GM18870 (cell line): ENCODE measurements around the gene FAT2.

Source experiments
- ATAC-seq: cut with Tn5 transposase; IDR thresholded peaks from one replicate; pipeline ENCODE4 v1.9.1; 2021; ENCODE audit warnings: moderate library complexity; ENCODE audit not compliant: unreplicated experiment

Gene FAT2, protein sequence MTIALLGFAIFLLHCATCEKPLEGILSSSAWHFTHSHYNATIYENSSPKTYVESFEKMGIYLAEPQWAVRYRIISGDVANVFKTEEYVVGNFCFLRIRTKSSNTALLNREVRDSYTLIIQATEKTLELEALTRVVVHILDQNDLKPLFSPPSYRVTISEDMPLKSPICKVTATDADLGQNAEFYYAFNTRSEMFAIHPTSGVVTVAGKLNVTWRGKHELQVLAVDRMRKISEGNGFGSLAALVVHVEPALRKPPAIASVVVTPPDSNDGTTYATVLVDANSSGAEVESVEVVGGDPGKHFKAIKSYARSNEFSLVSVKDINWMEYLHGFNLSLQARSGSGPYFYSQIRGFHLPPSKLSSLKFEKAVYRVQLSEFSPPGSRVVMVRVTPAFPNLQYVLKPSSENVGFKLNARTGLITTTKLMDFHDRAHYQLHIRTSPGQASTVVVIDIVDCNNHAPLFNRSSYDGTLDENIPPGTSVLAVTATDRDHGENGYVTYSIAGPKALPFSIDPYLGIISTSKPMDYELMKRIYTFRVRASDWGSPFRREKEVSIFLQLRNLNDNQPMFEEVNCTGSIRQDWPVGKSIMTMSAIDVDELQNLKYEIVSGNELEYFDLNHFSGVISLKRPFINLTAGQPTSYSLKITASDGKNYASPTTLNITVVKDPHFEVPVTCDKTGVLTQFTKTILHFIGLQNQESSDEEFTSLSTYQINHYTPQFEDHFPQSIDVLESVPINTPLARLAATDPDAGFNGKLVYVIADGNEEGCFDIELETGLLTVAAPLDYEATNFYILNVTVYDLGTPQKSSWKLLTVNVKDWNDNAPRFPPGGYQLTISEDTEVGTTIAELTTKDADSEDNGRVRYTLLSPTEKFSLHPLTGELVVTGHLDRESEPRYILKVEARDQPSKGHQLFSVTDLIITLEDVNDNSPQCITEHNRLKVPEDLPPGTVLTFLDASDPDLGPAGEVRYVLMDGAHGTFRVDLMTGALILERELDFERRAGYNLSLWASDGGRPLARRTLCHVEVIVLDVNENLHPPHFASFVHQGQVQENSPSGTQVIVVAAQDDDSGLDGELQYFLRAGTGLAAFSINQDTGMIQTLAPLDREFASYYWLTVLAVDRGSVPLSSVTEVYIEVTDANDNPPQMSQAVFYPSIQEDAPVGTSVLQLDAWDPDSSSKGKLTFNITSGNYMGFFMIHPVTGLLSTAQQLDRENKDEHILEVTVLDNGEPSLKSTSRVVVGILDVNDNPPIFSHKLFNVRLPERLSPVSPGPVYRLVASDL (N-terminal part only)

DNA sequence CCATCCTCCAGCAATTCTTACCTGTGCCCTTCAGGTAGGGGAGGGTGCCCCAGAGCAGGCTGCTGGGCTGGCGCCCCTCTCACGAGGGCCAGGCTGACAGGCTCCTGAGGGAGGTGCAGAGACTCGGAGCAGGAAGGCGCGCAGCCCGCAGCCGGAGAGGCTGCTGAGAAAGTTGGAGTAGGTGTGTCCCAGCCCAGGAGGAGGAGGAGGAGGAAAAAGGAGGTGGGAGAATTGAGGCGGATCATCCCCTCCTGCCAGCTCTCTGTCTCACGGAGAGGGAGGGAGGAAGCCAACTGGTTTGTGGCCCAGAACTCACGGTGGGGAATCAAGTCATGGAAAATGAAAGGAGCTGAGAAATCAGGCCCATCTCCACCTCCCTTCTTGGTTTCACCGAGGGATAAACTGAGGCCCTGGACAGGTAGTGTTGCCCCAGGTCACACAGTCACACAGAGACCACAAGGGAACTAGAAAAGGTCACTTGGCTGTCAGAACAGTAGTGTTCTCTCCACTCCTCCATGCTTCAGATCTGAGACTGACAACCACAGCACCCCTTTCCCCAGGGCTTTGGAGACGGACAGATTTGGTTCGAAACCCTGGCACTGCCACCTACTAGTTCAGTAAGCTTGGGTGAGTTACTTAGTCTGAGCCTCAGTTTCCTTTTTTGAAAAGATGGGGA lies at the start of gene FAT2:
Gene FAT2 (minus strand): TSS at position 188 of the 676 bp plus-strand sequence. CDS start 22,400 bp downstream, outside the sequence.
- ATAC-seq: no peak

- no peak for ATAC-seq
These were observed 47.5 kb upstream of the FAT2 start for GRCh38 chr5:151638619-151639018.

GRCh38 chr5:151637676-151638075 lies 46.5 kb upstream of the FAT2 start:
- ATAC-seq: no peak

GRCh38 chr5:151633892-151634291 lies 42.8 kb upstream of the FAT2 start:
- no peak for ATAC-seq

GRCh38 chr5:151632941-151633340 lies 41.8 kb upstream of the FAT2 start:
- ATAC-seq: no peak

GRCh38 chr5:151632524-151632923 lies 41.4 kb upstream of the FAT2 start:
- ATAC-seq: no peak

GRCh38 chr5:151631941-151632340 lies 40.8 kb upstream of the FAT2 start:
- no peak for ATAC-seq

DNA sequence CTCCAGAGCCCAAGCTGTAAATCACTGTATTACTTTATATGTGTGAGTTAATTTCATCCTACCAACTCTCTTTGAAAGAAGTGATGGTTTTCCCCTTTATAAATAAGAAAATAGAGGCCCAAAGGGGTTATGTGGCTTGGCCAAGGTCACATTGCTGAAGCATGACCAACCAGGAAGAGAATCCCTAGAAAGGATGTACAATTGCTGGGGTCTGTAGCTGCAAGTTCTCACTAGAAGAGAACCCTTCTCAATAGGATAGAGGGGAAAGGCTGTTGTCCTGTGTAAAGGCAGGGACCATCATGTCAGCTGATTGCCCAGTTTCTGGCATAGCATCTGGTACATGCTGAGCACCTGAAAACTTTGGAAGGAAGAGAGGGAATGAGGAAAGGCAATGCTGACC lies 39.0 kb upstream of the FAT2 start:
- no peak for ATAC-seq

- no peak for ATAC-seq
These were observed 37.1 kb upstream of the FAT2 start for GRCh38 chr5:151628112-151628823.

GRCh38 chr5:151627650-151628049 lies 36.5 kb upstream of the FAT2 start:
- ATAC-seq: no peak

- no peak for ATAC-seq
These were observed 34.2 kb upstream of the FAT2 start for GRCh38 chr5:151625285-151625684.

GRCh38 chr5:151624476-151624875 lies 33.3 kb upstream of the FAT2 start:
- ATAC-seq: no peak

DNA sequence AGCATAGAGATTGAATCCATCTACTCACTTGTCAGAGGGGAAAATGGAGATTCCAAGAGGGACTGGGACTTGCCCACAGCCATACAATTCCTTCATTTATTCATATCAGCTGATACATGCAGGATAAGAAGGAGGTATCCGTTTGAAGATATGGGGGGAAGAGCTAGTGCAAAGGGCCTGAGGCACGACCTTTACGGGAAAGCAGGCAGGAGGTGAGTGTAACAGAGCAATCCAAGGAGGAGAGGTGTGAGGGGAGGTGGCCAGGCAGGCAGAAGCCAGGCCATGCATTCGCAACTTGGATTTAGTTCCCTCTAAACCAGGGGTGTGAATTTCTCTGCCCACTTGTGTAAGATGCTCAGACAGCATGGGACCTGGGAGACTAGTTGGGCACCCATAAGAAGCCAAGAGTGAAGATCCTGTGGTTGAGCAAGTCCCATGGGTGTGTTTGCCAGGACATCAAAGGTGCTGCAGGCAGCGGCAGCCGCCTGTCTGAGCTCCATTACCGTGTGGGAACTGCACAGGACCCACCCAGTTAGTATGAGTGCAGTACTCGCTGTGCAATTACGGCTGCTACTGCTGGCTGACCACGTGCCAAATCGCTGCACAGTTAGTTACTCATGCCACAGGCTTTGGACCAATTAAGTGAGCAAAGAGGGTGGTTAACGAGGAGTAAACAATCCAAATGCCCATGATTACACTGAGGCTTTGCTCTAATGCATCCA lies 31.4 kb upstream of the FAT2 start:
- no peak for ATAC-seq

DNA sequence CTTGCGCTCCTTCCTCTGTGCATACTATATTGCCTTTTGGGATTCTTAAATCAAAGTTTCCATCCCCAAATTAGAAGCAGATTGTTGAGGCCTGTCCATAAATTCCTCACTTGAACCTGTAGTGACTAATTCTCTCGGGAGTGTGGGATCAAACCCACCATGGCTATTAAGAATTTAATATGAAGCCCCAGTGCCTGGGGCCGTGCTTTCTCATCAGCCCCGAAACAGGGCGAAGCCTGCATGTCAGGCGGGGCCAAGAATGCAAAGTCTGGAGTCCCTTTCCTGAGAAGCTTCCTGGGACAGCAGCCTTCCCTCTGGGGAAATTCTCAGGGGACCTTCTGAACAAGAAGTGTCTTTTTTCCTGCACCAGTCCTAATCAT lies 29.3 kb upstream of the FAT2 start:
- ATAC-seq: no peak

DNA sequence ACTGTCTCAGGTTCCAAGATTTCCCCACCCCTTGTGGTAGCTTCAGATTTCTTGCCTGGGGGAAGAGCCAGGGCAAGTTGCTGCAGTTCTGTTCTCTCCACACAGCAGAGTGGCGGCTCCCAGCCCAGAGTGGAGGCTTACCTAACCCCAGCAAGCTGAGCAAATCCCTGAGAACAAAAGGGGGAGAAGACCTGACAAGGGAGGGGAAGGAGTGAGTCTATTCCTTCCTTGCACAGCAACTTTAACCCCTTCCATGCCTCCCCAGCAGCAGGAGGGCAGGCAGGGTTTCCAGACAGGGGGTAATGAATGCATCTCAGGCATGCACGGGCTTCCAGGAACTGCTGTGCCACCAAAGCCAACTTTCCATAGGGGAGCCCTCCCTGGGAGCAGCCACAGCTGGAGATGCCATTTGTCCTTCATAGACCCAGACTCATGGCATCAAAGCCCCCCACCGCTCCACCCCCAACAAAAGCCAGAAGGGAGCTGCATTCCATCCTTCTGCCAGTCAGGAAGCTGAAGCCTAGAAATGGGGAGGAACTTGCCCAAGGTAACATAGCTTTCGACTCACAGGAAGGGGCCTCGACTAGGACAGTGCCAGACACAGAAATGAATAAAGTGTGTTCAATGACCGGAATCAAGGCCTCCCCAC lies 28.8 kb upstream of the FAT2 start:
- no peak for ATAC-seq

- ATAC-seq: no peak
These were observed 27.8 kb upstream of the FAT2 start for GRCh38 chr5:151618907-151619306.

DNA sequence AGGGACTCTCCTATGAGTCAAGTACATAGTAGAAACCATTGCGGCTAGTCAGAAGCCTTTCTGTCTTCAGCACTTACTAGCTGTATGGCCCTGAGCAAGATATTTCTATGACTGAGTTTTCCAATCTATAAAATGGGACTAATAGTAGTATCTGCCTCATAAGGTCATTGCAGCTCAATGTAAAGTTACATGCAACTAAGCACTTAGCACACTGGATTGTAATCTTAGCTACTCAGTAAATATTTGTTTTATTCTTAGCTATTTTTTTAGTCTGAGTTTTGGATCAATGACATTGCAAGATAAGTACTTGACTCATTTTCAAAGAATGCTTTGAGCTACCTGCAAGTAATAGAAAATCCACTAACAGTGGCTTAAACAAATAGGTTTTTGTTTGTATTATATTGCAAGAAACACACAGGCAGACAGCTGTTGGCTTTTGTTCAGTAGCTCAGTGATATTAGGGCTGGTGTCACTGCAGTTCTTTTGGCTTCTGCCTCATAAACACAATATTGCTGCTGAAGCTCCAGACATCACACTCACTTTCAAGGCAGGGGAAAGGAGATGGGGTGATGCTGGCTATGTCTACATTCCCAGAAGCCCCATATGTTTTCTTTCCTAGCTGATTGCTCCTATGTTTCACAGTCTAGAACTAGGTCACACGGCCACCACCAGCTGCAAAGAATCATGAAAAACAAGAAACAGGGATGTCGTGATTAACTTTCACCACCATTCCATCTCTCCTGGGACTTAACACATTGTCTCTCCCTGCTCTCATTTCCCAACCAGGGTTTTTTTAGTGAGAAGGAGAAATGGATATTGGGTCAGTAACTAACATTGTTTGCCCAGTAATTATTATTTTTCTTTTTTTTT lies 26.9 kb upstream of the FAT2 start:
- ATAC-seq: no peak

GRCh38 chr5:151617383-151617840 lies 26.3 kb upstream of the FAT2 start:
- no peak for ATAC-seq
